KG1 (cell line): ENCODE measurements around the gene CNKSR2.
"Not testable (repeated sequence)": the region's sequence is repeated elsewhere in the genome, so short reads cannot be mapped to it uniquely, and the experiment has no call there.

ENCODE experiments used
- DNase-seq: peaks from one replicate; lab custom pipeline; 2025; lab: John Stamatoyannopoulos, UW

Gene CNKSR2

DNA sequence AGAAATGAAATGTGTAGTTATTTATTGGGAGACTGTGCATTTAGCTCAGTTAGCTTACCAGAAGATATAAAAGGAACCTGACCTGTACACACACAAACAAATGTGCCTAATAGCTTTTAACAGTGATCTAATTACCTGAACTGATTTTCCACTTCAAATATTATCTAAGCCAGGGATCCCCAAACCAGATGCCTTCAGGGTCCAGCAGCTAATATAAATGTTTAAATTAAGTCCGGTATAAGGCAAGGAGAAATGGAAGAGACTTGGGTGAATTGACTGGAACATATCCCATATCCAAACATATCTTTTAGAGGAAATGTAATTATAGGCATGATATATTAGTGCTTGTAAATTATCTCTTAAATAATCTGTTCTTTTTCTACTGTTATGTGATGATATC, 66.7 kb downstream of the CNKSR2 start:
- no peak for DNase-seq

DNA sequence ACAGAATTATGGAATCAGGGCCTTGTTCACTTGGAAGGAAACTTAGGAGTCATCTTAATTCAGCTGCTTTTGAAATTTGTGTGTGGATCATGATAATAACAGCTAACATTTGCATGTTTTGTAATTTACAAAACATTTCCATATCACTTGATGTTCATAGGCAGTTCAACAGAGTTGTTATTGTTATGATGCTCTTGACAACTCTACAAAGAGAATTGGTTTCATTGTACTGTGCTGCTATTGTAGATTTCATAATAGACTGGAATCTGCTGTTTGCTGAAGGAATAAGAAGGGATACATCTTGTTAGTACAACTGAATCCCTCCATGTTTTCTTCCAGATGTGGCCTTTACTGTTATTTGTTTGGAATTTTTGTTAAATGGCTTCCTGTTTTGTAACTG, 83.5 kb downstream of the CNKSR2 start:
- no peak for DNase-seq

DNA sequence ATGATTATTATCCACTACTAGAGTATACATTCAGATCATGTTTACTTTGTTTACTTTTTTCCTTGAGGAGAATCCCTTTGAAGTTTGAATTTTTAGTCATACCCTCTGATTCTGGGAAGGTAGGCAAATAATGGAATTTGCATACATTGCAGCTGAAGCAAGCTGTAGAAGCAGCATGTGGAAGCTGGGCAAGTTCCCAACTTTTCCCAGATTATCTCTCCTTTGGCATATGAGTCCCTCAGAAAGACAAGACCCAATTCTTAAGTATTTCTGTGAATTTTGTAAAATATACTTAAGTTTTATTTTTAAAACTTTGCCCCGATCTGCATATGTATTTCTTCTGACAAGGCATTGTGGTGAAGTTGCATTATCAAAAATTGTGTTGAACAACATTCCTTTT, 94.9 kb downstream of the CNKSR2 start:
- DNase-seq: no peak

DNA sequence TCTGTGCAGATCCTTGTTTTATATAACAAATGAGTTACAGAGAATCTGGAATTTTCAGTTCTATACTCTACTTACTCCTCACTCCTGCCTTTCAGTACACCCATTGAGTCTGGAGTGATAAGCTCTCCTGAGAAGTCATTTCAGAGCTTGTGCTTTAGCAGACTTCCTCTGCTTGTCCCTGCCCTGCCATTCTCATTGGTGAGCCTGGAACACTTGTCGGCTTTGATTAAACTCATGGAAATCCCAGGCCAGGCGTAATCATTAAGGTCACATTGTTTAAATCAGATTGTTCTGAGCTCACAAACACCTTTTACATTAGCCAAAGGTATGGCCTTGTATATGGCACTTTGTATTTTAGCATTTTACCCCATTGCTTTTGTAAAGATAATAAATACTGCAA, 102.7 kb downstream of the CNKSR2 start:
- no peak for DNase-seq

DNA sequence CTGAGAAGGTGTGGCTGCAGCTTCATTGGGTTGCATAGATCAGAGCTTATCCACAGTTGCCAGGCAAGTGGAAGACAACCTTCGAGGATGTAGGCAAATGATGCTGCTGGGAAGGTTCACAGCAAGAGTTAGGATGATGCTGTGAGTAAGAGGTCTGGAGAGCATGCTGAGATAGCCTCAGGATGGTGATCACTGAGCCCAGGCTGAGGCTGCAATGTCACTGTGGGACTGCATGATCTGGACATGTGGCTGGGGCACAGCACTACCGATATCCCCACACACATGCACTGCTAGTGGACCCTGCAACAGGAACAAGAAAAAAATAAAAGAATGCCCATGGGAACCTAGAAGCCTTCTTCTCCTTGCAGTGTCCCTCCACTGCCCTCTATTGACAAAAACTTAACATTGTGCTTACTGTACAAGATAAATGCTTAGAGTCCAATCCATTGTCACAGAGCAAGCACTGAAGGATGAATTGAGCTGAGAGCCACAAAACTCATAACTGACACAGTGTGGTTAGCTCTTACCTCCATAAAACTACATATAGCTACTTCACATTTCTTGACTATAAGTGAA, 105.6 kb downstream of the CNKSR2 start:
- no peak for DNase-seq

DNA sequence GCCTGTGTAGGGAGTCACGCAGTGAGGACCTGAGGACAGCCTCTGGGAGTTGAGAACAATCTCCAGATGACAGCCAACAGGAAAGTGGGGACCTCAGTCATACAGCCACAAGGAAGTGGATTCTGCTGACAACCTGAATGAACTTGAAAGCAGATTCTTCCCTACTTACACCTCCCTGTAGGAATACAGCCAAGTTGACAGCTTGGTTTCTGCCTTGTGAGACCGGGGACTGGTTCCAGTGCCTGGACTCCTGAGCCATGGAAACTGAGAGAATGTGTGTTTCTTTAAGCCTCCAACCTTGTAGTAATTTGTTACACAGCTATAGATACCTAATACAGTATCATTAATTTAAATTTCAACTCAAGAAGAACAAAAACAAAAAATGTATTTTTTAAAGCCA, 107.5 kb downstream of the CNKSR2 start:
- no peak for DNase-seq

DNA sequence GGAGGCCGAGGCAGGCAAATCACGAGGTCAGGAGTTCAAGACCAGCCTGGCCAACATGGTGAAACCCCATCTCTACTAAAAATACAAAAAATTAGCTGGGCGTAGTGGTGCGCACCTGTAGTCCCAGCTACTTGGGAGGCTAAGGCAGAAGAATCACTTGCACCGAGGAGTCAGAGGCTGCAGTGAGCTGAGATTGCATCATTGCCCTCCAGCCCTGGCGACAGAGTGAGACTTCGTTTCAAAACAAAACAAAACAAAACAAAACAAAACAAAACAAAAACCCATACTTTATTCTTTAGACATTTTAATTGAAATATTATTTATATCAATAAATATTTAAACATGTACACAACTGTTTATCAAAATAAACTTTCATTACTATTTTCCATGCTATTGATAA, 109.8 kb downstream of the CNKSR2 start:
- DNase-seq: not testable (repeated sequence)

DNA sequence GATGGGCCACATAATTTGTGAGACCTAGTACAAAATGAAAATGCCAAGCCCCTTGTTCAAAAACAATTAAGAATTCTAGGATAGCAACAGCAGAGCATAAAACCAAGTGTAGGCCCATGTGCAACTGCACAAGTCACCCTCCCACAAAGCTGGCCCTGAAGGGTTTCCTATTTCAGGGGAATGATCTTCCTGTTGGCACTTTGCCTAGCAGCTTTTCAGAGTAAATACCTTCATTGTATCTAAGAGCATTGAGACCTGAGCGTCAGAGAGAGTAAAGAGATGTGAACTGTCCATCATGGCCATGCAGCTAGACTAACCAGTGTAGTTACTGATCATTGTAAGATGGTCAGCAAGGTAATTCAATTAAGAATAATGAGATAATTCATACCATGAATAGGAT, 113.6 kb downstream of the CNKSR2 start:
- DNase-seq: no peak

DNA sequence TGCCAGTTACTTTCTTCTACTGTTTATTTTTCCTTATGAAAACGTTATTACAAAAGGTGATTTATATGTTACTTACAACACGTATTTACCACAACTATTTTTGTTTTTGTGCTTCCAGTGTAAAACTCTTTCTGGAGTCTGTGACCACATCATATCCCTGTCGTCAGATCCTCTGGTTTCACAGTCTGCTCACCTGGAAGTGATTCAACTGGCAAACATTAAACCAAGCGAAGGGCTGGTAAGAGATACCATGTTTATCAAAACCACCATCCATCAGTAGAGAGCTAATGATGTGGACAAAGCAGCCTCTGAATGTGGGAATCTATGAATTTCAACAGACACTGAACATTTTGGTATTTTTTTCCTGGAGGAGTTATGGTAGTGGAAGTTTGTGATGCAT, 116.1 kb downstream of the CNKSR2 start:
- no peak for DNase-seq

DNA sequence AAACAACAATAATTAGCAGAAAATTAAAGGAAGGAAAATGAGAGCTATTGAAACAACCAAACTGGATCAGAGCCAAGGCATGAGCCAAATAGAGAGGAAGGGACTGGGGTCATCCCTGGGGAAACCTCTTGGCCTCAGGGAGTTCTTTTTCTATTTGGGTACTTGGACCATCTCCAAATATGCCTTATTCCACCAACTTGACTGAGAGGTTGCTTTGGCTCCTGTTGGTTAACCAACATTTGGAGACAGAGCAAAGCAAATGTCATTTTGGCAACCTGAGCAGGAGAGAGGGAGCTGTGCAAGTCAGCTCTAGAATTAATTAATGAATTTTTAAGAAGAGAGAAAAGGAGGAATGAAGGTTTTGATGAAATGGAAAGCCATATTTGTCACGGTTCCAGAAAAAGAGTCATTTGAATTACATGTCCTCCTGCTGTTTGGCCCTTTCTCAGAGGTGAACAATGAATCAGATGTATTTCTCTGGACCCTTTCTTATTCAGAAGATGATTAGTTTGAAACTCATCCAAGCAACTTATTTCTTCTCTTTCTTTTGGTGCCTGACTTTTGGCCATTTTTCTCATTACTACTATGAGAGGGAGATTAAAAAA, 119.1 kb downstream of the CNKSR2 start:
- no peak for DNase-seq

DNA sequence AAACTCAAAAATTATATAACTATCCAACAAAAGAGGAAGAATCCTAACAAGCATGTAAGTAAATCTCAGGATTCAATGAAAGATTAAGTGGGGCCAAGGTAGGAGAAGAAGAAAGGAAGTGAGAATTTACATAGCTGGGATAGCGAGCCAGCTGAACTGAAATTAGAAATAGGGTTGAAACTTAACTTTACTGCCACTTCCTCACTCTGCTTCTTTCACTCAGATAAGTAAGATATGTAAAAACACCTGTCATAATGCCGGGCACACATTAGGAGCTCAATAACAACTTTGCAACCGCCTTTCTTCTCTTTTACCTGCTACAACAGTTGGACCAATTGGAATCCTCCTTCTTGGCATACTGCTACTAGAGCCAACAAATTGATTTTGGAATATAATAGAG, 129.4 kb downstream of the CNKSR2 start:
- DNase-seq: no peak

DNA sequence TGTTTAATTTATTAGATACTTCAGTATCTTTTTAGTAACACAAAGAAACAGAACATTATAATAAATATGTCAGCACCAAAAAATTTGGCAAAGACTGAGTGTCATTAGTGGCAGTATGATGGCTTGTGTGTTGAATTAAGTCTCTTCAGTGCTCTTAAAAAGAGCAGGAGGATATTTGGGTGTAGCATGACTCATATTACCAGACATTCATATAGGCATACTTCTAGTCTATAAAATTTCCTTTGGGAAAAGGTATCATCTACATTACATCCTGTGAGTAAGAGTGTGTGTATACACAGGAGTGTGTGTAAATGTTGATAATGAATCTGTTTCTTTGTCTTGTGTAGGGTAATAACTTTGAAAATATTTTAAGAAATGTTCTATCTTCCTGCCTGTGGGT, 135.7 kb downstream of the CNKSR2 start:
- DNase-seq: no peak

DNA sequence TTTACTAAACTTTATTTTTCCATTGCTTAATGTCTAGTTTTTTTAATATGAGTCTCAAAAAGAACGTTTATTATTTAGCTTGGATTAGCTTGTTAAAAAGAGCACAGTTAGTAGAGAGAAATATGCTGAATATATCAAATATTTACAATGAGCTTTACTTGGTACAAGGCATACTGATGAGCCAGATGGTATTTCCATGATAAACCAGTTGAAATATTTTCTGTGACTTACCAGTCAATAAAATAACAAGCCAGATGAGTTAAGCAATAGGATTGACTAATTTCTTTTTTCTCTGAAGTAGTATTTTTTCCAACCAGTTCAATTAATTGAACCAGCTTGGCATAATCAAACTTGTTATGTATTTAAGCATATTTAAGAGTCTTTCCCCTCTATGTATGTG, 149.8 kb downstream of the CNKSR2 start:
- DNase-seq: no peak

DNA sequence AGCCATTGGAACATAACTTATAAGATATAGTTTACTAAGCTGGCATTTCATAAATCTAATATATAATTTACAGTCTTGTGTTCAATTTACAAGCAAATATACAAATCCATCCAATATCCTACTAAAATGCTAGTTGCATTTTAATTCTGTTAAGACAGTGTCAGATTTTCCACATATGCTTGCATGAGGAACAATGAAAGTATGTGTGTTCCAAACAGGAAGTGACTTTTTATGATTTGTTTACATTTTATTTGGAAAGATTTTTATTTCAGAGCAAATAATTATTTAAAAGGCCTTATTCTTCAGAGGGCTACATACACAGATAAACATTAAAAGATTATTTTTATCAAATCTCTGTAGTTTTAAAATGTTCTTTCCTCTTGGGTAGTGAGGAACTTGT, 153.9 kb downstream of the CNKSR2 start:
- DNase-seq: no peak

DNA sequence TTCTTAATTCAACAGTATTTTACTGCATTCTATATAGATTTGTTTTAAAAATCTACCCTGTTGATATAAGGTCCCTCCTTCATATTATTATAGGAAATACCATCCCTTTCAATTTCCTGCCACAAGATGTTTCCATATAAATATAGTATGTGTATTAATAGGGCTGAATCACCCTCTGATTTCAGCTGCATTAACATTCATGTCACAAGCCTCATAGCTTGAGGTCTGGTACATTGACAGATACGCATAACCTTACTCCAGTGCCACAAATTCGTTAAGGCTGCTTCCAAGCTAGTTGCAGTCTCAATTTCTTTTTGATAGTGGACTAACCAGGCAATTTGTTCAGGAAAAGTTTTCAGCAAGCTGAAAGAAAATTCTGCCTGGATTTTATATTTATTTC, 155.6 kb downstream of the CNKSR2 start:
- DNase-seq: no peak

DNA sequence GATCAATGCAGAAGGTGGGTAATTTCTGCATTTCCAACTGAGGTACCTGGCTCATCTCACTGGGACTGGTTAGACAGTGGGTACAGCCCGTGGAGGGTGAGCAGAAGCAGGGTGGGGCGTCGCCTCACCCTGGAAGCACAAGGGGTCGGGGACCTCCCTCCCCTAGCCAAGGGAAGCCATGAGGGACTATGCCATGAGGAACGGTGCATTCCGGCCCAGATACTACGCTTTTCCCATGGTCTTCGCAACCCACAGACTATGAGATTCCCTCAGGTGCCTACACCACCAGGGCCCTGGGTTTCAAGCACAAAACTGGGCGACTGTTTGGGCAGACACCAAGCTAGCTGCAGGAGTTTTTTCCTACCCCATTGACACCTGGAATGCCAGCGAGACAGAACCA, 170.4 kb downstream of the CNKSR2 start:
- not testable (repeated sequence) for DNase-seq

DNA sequence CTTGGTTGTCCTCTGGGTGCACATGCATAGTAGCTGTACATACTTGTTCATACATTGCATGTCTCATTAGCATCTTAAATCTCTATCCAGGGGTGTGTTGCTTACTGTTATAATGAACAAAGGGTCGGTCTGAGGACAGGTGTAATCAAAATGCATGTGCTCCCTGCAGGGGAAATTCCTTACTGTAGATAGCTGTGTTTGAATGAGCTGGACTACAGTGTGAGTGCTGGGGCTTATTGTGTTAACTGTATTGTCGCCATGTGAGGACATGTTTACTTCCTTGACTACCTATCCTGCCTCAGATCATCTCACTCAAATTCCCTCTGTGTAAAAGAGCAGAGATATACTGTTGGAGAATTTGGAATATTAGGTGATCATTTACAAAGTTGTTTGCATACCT, 185.2 kb downstream of the CNKSR2 start:
- no peak for DNase-seq

DNA sequence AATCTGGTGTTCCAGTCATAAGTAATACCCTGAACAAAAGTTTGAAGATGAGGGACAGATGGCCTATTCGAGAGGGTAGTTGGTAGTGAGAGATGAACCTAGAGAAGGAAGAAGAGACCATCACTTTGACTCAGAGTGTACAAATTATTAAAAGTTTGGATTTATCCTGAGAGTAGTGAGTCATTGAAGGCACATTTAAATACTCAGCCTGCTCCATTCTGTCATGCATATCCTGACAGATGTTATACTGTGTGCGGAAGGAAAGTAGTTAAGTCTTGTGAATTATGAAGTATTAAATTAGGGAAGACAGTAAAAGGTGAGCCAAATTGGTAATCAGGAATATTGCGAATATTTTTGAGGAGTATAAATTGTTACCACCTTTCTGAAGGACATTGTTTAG, 190.8 kb downstream of the CNKSR2 start:
- no peak for DNase-seq

DNA sequence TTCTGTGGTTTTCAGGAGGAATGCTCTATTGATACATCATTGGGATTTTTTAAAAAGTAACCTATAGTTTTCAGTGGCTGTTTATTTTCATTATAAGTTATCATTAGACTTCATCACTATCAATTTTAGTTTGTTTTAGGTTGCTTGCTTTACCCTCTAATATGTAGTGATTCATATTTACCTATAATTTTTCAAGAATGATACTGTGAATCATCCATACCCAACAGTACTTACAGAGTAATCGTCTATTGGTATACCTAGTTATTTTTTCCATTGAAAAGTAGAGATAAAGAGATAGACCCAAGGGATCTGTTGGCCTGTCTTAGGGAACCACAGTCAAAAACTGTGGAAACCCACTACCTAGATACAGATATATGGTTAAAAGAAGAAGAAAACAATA, 200.6 kb downstream of the CNKSR2 start:
- no peak for DNase-seq

DNA sequence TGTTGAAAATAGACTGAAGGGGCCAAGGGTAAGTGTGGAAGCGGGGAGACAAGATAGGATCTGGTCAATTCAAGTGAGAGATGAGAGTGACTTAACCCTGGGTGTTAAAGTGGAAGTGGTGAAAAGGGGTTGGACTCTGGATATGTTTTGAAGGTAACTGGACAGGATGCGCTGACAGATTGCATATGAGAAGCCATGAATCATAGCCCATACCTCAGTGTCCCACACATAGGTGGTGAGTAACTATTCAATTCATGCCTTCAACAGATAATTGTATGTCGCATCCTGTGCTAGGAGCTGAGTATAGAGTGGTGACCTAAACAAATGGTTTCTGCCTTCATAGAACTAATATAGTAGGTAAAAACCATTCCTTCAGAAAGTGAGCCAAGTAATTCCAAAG, 207.3 kb downstream of the CNKSR2 start:
- DNase-seq: no peak

DNA sequence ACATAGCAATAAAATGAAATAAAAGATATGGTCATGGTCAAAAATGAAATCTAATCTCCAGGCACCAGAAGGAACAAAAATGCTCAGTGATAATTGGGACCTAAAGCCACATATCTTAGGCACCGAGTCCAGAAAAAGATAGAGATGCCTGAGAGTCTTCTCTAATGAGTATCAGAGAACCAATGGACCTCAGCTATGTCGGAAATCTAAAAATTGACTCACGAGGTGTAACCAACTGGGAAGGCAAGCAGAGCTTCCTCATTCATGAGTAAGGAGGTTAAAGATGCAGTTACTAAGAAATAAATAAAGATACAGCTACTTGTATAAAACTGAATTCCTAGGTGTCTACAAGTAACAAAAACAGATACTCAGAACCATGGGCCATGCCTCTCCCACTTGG, 211.8 kb downstream of the CNKSR2 start:
- no peak for DNase-seq

DNA sequence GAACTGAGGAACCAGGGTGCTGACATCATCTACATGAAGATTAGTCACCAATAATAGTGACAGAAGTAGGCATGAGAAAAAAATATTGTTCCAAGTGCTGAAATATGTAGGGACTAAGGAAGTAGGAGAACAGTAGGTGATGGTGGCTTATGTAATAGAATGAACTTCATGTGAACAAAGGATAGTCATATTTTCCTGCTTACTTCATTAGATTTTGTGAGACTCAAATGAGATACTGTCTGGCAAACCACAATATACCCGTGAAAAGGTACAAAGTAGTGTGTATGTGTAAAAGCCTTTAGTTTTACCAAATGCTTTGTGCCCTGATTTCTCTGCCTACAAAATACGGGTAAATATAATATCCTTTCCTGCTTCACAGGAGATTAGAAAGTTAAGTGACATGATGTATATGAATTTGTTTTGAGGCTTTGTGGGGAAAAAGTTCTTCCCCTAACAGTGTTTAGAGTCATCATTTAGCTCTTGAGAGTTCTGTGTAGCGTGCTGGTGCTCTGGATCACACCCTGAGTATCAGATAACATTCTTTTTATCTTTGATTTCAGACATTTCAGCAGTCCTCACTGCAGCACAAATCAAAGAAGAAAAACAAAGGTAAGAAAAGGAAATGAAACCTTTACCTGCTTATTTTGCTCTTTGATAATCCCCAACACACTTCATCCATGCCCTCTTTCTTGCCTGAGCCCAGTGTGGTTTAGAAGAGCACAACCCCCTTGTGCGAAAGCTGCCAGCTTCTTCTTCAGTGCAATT, 216.0 kb downstream of the CNKSR2 start:
- DNase-seq: no peak

DNA sequence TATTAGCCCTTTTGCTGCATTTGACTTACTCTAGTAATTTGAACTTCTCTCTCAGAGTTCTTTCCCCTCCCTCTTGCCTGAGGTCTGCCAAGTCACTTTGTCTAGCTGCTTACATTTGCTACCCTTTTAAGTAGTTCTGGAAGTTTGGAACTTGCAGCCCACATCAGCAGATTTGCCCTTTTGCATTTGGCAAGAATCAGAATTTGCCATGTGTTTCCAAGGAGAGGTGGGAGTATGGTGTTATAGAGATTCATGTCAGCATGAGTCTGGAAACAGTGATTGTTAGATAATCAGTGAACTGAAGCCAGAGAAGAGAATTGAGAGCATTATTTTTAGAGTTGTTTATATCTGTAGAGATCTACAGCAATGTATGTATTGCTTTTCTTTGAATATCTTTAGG, 231.8 kb downstream of the CNKSR2 start:
- no peak for DNase-seq

DNA sequence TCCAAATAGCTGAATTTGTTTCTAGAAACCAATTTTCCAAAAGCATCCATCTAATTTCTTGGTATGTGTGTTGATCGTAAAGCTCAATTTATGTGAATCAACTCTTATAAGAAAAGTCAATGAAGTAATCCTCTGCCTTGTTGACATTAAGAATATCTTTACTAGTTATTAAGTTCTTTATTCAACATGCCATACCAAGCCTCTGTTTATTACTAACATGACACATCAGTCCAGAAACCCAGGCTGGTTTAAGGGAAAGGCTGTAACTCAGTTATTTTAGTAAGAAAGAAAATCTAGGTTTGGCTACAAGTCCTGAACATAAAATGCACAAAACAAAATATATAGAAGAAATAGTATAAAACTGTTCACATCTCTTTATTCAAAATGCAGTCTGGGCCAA, 235.9 kb downstream of the CNKSR2 start:
- no peak for DNase-seq
